ENCODE measurements around the gene SRRM2.

GRCh38 chr16:2712546-2712945, 39.9 kb upstream of the SRRM2 start:
- TF ChIP-seq CTCF (IDR thresholded peaks at IDR 0.05; ENCODE audit: insufficient read depth, low read depth, low read length) (no peak), EZH2 (IDR thresholded peaks at IDR 0.05; ENCODE audit: insufficient read depth, low read length) (no peak)
